Left lung (tissue), 10 donors: ENCODE results near the gene TMEM108. TPM values are rescaled to one million over a fixed set of nuclear protein-coding genes. Genes with fewer than 3 reads are reported as not detected.

Source experiments
- ATAC-seq: fragments of 200-7000 bp; cut with Tn5 transposase; one replicate; pipeline ENCODE4 v1.9.1; 2020; ENCODE audit warnings: moderate library complexity
- DNase-seq, 4 donors: peaks; one replicate each; pipeline ENCODE4 v3.0.0-alpha.2; 2013 to 2020
- H3K27ac ChIP-seq, 2 donors: fragments of 200-600 bp; sonication (generic) in 1 of 2; one replicate each; pipeline versions ENCODE4 v1.5.0 to v1.8.0; 2020 to 2021
- H3K27me3 ChIP-seq, 2 donors: fragments of 200-600 bp; sonication (generic) in 1 of 2; one replicate each; pipeline versions ENCODE4 v1.5.0 to v1.8.0; 2020 to 2021
- H3K36me3 ChIP-seq, 2 donors: fragments of 200-600 bp; sonication (generic) in 1 of 2; one replicate each; pipeline versions ENCODE4 v1.5.0 to v1.8.0; 2020 to 2021
- H3K4me1 ChIP-seq, 2 donors: fragments of 200-600 bp; one replicate each; pipeline ENCODE4 v1.8.0; 2021
- H3K4me3 ChIP-seq, 2 donors: fragments of 200-600 bp; sonication (generic) in 1 of 2; one replicate each; pipeline versions ENCODE4 v1.5.0 to v1.8.0; 2020 to 2021; ENCODE audit warnings: mild to moderate bottlenecking in 1 of 2
- H3K9me3 ChIP-seq, 2 donors: fragments of 200-600 bp; sonication (generic) in 1 of 2; one replicate each; pipeline versions ENCODE4 v1.5.0 to v1.8.0; 2020 to 2021
- intact Hi-C, 2 donors: fragments of 100-400 bp; cut with DNase I; formaldehyde crosslinking; loops; one replicate each; pipeline versions ENCODE4 v1.11.2 to v1.14.2; 2022
- polyA plus RNA-seq, 6 donors: library from polyadenylated mRNA; unstranded; fragments of 120-200 nt; gene quantifications; one replicate each; pipeline ENCODE4 v1.2.1, GENCODE V29; 2013; ENCODE audit not compliant: insufficient read length in 6 of 6
- total RNA-seq, 2 donors: library from RNA; stranded (reverse); fragmentation: NEBNext Ultra II Directional; extraction: Animal tissue kit (Norgen Biotek cat#: 25700); gene quantifications; one replicate each; pipeline ENCODE4 v1.2.1, GENCODE V29; 2021
- TF ChIP-seq, protein P1 (sequence below), 2 donors: fragments of 200-600 bp; sonication (generic) in 1 of 2; IDR thresholded peaks; one replicate each; pipeline versions ENCODE4 v1.5.0 to v1.8.0; 2021; ENCODE audit warnings: antibody characterized with exemption in 2 of 2
- donor health status: DM: no; HTN: yes; CAD: no.
- donor health status: DM: no; HTN: no; CAD: no.

The TMEM108 gene
- total and polyA plus RNA-seq, 8 donors, result 18.5 to 58.8 (median 43.7) TPM

- H3K27ac ChIP-seq, result no peak overlapping the region
- DNase-seq, result no peak
- H3K27me3 ChIP-seq, result no peaks in the 10 kb centered on the region
- H3K4me1 ChIP-seq, result no peaks in the 10 kb centered on the region
- H3K4me3 ChIP-seq, result no peak overlapping the region
- H3K9me3 ChIP-seq, result no peaks in the 10 kb centered on the region
- TF ChIP-seq, protein P1, sequence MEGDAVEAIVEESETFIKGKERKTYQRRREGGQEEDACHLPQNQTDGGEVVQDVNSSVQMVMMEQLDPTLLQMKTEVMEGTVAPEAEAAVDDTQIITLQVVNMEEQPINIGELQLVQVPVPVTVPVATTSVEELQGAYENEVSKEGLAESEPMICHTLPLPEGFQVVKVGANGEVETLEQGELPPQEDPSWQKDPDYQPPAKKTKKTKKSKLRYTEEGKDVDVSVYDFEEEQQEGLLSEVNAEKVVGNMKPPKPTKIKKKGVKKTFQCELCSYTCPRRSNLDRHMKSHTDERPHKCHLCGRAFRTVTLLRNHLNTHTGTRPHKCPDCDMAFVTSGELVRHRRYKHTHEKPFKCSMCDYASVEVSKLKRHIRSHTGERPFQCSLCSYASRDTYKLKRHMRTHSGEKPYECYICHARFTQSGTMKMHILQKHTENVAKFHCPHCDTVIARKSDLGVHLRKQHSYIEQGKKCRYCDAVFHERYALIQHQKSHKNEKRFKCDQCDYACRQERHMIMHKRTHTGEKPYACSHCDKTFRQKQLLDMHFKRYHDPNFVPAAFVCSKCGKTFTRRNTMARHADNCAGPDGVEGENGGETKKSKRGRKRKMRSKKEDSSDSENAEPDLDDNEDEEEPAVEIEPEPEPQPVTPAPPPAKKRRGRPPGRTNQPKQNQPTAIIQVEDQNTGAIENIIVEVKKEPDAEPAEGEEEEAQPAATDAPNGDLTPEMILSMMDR (IDR thresholded peaks at IDR 0.05), result no peak
- ATAC-seq, result no peak
- H3K36me3 ChIP-seq, result no peaks in the 10 kb centered on the region
- intact Hi-C loops, result no loop called here
Observed at GRCh38 chr3:133137042-133137996, 99.1 kb downstream of the TMEM108 start.

DNA sequence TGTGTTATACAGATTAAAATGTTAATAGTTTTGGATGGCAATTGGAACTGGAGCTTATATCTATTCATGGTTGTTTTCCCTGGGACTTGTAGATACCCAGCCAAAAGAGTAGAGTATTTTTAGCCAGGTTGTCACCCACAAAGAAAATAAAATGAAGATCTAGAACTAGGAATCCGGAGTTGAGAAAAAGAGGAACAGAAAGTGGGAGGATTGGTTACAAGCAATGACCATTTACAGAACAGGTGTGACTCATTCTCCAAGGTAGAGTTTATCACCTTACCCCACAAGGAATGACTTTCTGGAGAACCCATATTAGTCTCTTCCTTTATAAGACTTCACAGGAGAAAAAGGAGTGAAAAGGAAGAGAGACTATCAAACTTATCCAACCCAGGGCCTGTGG, 99.8 kb downstream of the TMEM108 start:
- Histone ChIP-seq H3K9me3 (no peaks in the 10 kb centered on the region), H3K27ac (no peak overlapping the region), H3K27me3 (no peaks in the 10 kb centered on the region), H3K4me1 (no peaks in the 10 kb centered on the region), H3K4me3 (no peak overlapping the region), H3K36me3 (no peaks in the 10 kb centered on the region)
- DNase-seq (no peak), ATAC-seq (no peak)
- TF ChIP-seq, protein P1 (IDR thresholded peaks at IDR 0.05), result no peak
- intact Hi-C loops, result no loop called here

DNA sequence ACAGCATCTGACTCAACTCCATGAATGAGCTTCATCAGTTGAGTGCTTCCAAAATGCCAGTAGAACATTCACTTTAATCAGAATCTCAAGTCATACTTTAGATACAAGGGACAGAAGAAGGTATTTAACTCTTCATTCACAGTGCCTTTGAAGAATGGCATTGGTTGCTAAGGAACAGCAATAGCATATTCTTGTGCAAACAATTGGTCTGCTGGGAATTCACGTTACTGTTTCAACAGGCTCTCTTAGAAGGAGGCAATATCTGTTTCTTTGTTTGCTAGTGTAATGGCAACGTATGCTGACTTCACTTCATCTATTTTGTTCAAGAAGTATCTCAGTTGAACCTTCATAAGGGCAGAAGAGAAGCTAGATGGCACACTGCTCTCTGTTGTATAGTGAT, 113.9 kb downstream of the TMEM108 start:
- Histone ChIP-seq H3K4me3 (no peak overlapping the region), H3K27ac (peak overlapping the region in 1 of 2 donors; percentile 5), H3K27me3 (no peaks in the 10 kb centered on the region), H3K9me3 (peaks cover 0 to 2% of the 10 kb centered on the region in 2 donors), H3K4me1 (no peaks in the 10 kb centered on the region), H3K36me3 (no peaks in the 10 kb centered on the region)
- TF ChIP-seq, protein P1 (IDR thresholded peaks at IDR 0.05), result no peak
- intact Hi-C loops, result no loop called here
- ATAC-seq (peak; percentile 75), DNase-seq (peak in 1 of 4 donors; percentile 33)

- no peak for DNase-seq
- intact Hi-C loops, result no loop called here
- Histone ChIP-seq H3K4me3 (no peak overlapping the region), H3K9me3 (no peaks in the 10 kb centered on the region), H3K4me1 (no peaks in the 10 kb centered on the region), H3K36me3 (no peaks in the 10 kb centered on the region), H3K27me3 (no peaks in the 10 kb centered on the region), H3K27ac (peak overlapping the region in 1 of 2 donors; percentile 3)
- TF ChIP-seq, protein P1 (IDR thresholded peaks at IDR 0.05), result no peak
- ATAC-seq, result no peak
Observed at GRCh38 chr3:133152681-133153220, 114.6 kb downstream of the TMEM108 start.

GRCh38 chr3:133153382-133153781, 115.2 kb downstream of the TMEM108 start:
- intact Hi-C loops, result no loop called here
- Histone ChIP-seq H3K27ac (no peak overlapping the region), H3K4me3 (no peak overlapping the region), H3K9me3 (no peaks in the 10 kb centered on the region), H3K4me1 (no peaks in the 10 kb centered on the region), H3K36me3 (no peaks in the 10 kb centered on the region), H3K27me3 (no peaks in the 10 kb centered on the region)
- DNase-seq, result no peak
- ATAC-seq, result no peak
- TF ChIP-seq, protein P1 (IDR thresholded peaks at IDR 0.05), result no peak
